Measurements from ENCODE around the gene MAML2. TPM values are rescaled to one million over a fixed set of nuclear protein-coding genes. Genes with fewer than 3 reads are reported as not detected.

The MAML2 gene
- total RNA-seq, 1 donor from 2014 or later = 18.7 TPM

GRCh38 chr11:96147186-96147585 lies 195.8 kb downstream of the MAML2 start:
- Mint-ChIP-seq H3K27me3 (ENCODE audit: low read depth) (no peaks in the 10 kb centered on the region), H3K27ac (ENCODE audit: unreplicated experiment) (no peak overlapping the region), H3K36me3 (ENCODE audit: low read depth) (no peaks in the 10 kb centered on the region), H3K4me1 (peaks cover 54% of the 10 kb centered on the region), H3K9me3 (no peaks in the 10 kb centered on the region), H3K4me3 (no peak overlapping the region)
- DNase-seq (ENCODE audit: low read depth, low spot score) = no peak
- TF ChIP-seq CTCF (conservative IDR thresholded peaks at IDR 0.05) = no peak

GRCh38 chr11:96146765-96147164 lies 196.2 kb downstream of the MAML2 start:
- H3K27ac Mint-ChIP-seq (ENCODE audit: unreplicated experiment) = no peak overlapping the region

GRCh38 chr11:96145163-96145585 lies 197.8 kb downstream of the MAML2 start:
- DNase-seq (ENCODE audit: low read depth, low spot score) = no peak
- Mint-ChIP-seq H3K27ac (ENCODE audit: unreplicated experiment) (no peak overlapping the region), H3K27me3 (ENCODE audit: low read depth) (no peaks in the 10 kb centered on the region), H3K9me3 (no peaks in the 10 kb centered on the region), H3K4me3 (no peak overlapping the region), H3K36me3 (ENCODE audit: low read depth) (no peaks in the 10 kb centered on the region), H3K4me1 (peaks cover 69% of the 10 kb centered on the region)
- no peak for TF ChIP-seq CTCF (conservative IDR thresholded peaks at IDR 0.05)

More at GRCh38 chr11:96146765-96147164, 196.2 kb downstream of the MAML2 start:
- H3K36me3 Mint-ChIP-seq (ENCODE audit: low read depth) = no peaks in the 10 kb centered on the region
- H3K4me3 Mint-ChIP-seq = no peak overlapping the region
- H3K9me3 Mint-ChIP-seq = no peaks in the 10 kb centered on the region
- TF ChIP-seq CTCF (conservative IDR thresholded peaks at IDR 0.05) = no peak
- no peaks in the 10 kb centered on the region for H3K27me3 Mint-ChIP-seq (ENCODE audit: low read depth)
- no peak for DNase-seq (ENCODE audit: low read depth, low spot score)
- peaks cover 56% of the 10 kb centered on the region for H3K4me1 Mint-ChIP-seq

- no peak overlapping the region for H3K4me3 Mint-ChIP-seq
- no peaks in the 10 kb centered on the region for H3K27me3 Mint-ChIP-seq (ENCODE audit: low read depth)
- no peaks in the 10 kb centered on the region for H3K36me3 Mint-ChIP-seq (ENCODE audit: low read depth)
- no peaks in the 10 kb centered on the region for H3K9me3 Mint-ChIP-seq
- no peak for DNase-seq (ENCODE audit: low read depth, low spot score)
- peaks cover 76% of the 10 kb centered on the region for H3K4me1 Mint-ChIP-seq
- H3K27ac Mint-ChIP-seq (ENCODE audit: unreplicated experiment) = peak overlapping the region; percentile 70
- TF ChIP-seq CTCF (conservative IDR thresholded peaks at IDR 0.05) = no peak
These were observed 198.4 kb downstream of the MAML2 start for GRCh38 chr11:96144553-96144952.

GRCh38 chr11:96143041-96143521 lies 199.9 kb downstream of the MAML2 start:
- H3K4me1 Mint-ChIP-seq = peaks cover 73% of the 10 kb centered on the region
- peak overlapping the region; percentile 69 for H3K4me3 Mint-ChIP-seq

More at GRCh38 chr11:96143041-96143521, 199.9 kb downstream of the MAML2 start:
- Mint-ChIP-seq H3K27ac (ENCODE audit: unreplicated experiment) (peak overlapping the region; percentile 91), H3K36me3 (ENCODE audit: low read depth) (no peaks in the 10 kb centered on the region), H3K9me3 (no peaks in the 10 kb centered on the region), H3K27me3 (ENCODE audit: low read depth) (no peaks in the 10 kb centered on the region)
- DNase-seq (ENCODE audit: low read depth, low spot score) = no peak
- TF ChIP-seq CTCF (conservative IDR thresholded peaks at IDR 0.05) = no peak
